HUES48 (cell line): Measurements from ENCODE around the gene CDKN2D.

ENCODE experiments used
- H3K27ac ChIP-seq: one replicate; pipeline ENCODE4 v1.7.0; 2013; ENCODE audit warnings: low read depth, low read length, inconsistent platforms
- H3K27me3 ChIP-seq: 2 replicates; pipeline ENCODE4 v1.6.1; 2013; ENCODE audit warnings: mild to moderate bottlenecking, low read length; ENCODE audit not compliant: control insufficient read depth, insufficient read depth
- H3K36me3 ChIP-seq: 2 replicates; pipeline ENCODE4 v1.6.1; 2013; ENCODE audit warnings: low read length; ENCODE audit not compliant: control insufficient read depth, insufficient read depth
- H3K4me1 ChIP-seq: 2 replicates; pipeline ENCODE4 v1.6.1; 2013; ENCODE audit warnings: mild to moderate bottlenecking, low read length; ENCODE audit not compliant: control insufficient read depth, insufficient read depth
- H3K4me3 ChIP-seq: 2 replicates; pipeline ENCODE4 v1.5.1; 2013; ENCODE audit warnings: mild to moderate bottlenecking, low read depth, low read length
- H3K9ac ChIP-seq: 2 replicates; pipeline ENCODE4 v1.6.1; 2013; ENCODE audit warnings: mild to moderate bottlenecking, low read depth, low read length, moderate library complexity
- H3K9me3 ChIP-seq: 2 replicates; pipeline ENCODE4 v1.6.1; 2013; ENCODE audit warnings: low read length; ENCODE audit not compliant: control insufficient read depth, insufficient read depth

The CDKN2D gene

DNA sequence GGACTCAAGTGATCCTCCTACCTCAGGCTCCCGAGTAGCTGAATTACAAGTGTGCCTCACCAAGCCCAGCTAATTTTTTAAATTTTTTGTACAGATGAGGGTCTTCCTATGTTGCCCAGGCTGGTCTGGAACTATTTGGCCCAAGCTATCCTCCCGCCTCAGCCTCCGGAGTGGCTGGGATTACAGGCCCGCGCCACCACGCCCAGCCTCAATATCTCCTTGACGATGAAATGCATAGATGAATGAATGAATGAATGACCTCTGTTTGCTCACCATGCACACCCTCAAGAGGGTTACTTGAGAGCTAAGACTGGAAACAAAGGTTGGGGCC is 33.2 kb upstream of the CDKN2D start:
- H3K9ac ChIP-seq, result no peak overlapping the region
- H3K27me3 ChIP-seq, result no peaks in the 10 kb centered on the region
- H3K9me3 ChIP-seq, result no peaks in the 10 kb centered on the region
- H3K36me3 ChIP-seq, result no peaks in the 10 kb centered on the region
- H3K27ac ChIP-seq, result no peak overlapping the region
- H3K4me3 ChIP-seq, result peak overlapping the region; percentile 34; the same call in 1 of the 2 replicates
- H3K4me1 ChIP-seq, result peaks cover 6% of the 10 kb centered on the region

DNA sequence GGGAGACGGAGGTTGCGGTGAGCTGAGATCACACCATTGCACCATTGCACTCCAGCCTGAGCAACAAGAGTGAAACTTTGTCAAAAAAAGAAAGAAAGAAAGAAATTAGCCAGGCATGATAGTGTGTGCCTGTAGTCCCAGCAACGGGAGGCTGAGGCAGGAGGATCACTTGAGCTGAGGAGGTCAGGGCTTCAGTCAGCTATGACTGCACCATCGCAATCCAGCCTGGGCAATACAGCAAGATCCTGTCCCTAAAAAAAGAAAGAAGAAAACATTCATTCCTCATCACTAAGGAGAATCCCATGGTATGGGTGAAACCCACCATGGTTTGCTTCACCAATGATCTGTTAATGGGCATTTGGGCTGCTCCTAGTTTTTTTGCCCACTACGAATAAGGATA is 31.4 kb upstream of the CDKN2D start:
- Histone ChIP-seq H3K9ac (no peak overlapping the region), H3K4me1 (peaks cover 6% of the 10 kb centered on the region), H3K27ac (no peak overlapping the region), H3K4me3 (no peak overlapping the region), H3K9me3 (no peaks in the 10 kb centered on the region), H3K36me3 (no peaks in the 10 kb centered on the region), H3K27me3 (no peaks in the 10 kb centered on the region)

DNA sequence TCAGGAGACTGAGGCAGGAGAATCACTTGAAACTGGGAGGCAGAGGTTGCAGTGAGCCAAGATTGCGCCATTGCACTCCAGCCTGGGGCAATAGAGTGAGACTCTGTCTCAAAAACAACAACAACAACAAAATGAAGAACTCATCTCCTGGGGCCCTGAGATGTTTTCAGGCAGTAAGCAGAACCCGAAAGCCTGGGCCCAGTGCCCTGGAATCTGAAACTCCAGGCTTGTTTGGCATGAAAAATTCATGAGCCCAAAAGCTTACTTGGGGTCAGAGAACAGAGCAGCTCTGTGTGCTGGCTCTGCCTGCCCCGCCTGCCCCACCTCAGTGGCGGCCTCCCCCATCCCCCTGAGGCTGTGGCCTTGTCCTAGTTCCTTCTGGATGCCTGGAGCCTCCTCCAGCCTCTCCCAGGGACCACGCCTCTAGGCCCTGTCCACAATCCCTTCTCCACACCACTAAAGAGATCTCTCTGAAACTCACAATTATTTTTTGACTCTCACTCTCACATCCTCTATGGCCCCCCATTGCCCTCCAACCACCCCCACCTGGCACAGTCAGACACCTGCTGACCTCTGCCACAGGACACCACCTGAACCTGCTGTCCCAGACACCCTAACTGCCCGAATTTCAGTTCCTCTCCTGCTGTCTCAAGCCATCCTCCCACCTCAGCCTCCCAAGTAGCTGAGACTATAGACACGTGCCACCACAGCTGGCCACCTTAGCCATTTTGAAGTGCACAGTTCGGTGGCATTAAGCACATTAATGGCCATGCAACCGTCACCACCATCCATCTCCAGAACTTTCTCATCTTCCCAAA is 25.2 kb upstream of the CDKN2D start:
- H3K4me1 ChIP-seq, result no peaks in the 10 kb centered on the region
- H3K9ac ChIP-seq, result no peak overlapping the region
- no peaks in the 10 kb centered on the region for H3K27me3 ChIP-seq
- no peaks in the 10 kb centered on the region for H3K36me3 ChIP-seq
- no peak overlapping the region for H3K4me3 ChIP-seq
- H3K27ac ChIP-seq, result no peak overlapping the region
- no peaks in the 10 kb centered on the region for H3K9me3 ChIP-seq

DNA sequence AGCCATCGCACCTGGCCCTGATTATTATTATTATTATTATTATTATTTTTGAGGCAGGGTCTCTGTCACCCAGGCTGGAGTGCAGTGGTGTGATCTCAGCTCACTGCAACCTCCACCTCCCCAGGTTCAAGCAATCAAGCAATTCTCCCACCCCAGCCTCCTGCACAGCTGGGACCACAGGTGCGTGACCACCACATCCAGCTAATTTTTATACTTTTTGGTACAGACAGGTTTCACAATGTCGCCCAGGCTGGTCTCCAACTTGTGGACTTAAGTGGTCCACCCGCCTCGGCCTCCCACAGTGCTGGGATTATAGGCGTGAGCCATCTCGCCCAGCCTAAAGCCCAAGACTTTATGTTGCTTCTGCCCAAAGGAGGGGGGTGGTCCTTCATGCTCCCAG is 24.4 kb upstream of the CDKN2D start:
- no peaks in the 10 kb centered on the region for H3K4me1 ChIP-seq
- H3K27ac ChIP-seq, result no peak overlapping the region
- no peak overlapping the region for H3K9ac ChIP-seq
- H3K9me3 ChIP-seq, result no peaks in the 10 kb centered on the region
- no peaks in the 10 kb centered on the region for H3K36me3 ChIP-seq
- no peak overlapping the region for H3K4me3 ChIP-seq
- H3K27me3 ChIP-seq, result no peaks in the 10 kb centered on the region

DNA sequence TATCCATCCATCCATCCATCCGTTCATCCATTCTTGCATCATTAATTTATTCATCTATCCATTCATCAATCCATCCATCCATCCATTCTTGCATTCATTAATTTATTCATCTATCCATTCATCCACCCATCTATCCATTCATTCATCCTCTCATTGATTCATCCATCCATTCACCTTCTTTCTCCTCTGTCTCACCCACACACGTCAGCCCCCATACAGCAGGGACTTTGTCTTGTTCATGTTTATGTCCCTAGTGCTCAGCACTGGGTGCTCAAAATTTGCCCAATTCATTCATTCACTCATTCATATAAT is 19.0 kb upstream of the CDKN2D start:
- no peak overlapping the region for H3K27ac ChIP-seq
- H3K27me3 ChIP-seq, result no peaks in the 10 kb centered on the region
- no peaks in the 10 kb centered on the region for H3K9me3 ChIP-seq
- no peak overlapping the region for H3K4me3 ChIP-seq
- H3K4me1 ChIP-seq, result no peaks in the 10 kb centered on the region
- H3K36me3 ChIP-seq, result peaks cover 18% of the 10 kb centered on the region
- no peak overlapping the region for H3K9ac ChIP-seq

DNA sequence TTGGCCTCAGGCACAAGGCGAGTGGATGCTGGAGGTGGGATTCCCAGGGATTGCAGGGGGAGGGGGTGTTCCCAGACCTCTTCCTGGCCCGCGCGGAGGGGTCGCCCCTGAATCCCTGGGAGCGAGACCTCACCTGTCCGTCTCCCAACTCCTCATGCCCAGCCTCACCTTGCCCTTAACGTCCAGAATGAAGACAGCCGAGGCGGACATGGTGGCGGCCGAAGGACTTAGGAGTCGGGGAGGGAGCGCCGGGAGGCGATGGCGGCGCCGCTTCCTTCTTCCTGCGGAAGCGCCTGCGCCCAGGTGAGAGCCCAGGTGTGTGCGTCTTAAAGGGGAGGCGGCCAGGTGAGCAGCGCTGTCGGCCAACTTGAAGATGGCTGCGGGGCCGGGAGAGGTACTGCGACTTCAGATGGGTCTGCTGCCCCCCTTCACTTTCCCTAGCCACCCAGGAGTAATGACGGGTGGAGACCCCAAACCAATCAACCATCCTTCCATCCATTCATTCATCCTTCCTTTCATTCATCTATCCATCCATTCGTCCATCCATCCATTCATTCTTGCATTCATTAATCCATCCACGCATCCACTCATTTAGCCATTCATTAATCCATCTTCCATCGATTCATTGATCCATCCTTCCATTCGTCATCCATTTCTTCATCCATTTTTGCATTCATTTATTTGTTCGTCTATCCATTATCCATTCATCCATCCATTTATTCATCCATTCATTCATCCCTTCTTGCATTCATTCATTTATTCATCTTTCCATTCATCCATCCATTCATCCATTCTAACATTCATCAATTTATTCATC is 18.5 kb upstream of the CDKN2D start, which contains the start of gene AP1M2:
Gene AP1M2 (minus strand): TSS at position 291 of the 817 bp plus-strand sequence. CDS start 81 bp downstream, at position 210.
- Histone ChIP-seq H3K9me3 (no peaks in the 10 kb centered on the region), H3K4me1 (no peaks in the 10 kb centered on the region), H3K4me3 (peak within 1 kb of the TSS; percentile 86), H3K27ac (no peak within 1 kb of the TSS), H3K27me3 (no peaks in the 10 kb centered on the region), H3K9ac (peak within 1 kb of the TSS; percentile 64; the same call in 1 of the 2 replicates), H3K36me3 (peaks cover 21% of the 10 kb centered on the region)

DNA sequence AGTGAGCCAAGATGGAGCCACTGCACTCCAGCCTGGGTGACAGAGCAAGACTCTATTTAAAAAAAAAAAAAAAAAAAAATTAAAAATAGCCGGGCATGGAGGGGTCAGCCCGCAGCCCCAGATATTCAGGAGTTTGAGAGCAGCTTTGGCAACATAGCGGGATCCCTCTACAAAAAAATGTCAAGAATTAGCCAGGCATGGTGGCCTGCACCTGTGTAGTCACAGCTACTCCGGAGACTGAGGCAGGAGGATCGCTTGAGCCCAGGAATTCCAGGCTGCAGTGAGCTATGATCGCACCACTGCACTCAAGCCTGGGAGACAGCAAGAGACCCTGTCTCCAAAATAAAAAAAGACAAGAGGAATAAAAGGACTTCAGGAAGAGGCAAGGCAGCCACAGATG is 17.6 kb upstream of the CDKN2D start:
- Histone ChIP-seq H3K9me3 (no peaks in the 10 kb centered on the region), H3K4me1 (no peaks in the 10 kb centered on the region), H3K9ac (0 out of 2 replicates have a peak overlapping the region, but pooled peaks have one; percentile 64), H3K4me3 (peak overlapping the region; percentile 86), H3K27ac (no peak overlapping the region), H3K27me3 (no peaks in the 10 kb centered on the region), H3K36me3 (peaks cover 29% of the 10 kb centered on the region)

DNA sequence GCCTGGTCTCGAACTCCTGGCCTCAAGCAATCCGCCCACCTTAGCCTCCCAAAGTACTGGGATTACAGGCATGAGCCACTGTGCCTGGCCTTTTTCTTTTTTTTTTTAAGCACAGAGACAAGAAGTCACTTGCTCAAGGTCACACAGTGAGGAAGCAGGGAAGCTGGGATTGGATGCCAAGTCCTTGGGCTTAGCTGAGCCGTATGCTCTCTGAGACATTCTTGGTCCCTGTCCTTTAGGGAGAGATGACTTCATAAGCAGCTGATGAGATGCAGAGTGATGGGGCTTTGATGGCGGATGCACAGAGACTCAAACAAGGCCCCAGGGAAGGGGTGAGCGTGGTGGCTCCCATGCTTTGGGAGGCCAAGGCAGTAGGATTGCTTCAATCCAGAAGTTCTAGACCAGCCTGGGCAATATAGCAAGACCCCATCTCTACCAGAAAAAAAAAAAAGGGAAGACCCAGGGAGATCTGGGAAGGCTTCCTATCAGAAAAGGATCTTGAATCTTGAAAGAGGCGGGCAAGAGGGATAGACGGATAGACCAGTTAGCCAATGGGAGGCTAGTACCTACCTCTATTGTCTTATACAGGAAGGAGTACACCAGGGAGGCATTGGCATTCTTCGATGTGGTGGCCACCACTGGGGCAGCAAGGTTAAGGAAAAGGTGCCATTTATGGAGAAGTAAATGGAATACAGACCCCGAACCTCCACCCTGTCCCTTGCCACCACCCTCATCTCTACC is 14.4 kb upstream of the CDKN2D start:
- Histone ChIP-seq H3K27me3 (no peaks in the 10 kb centered on the region), H3K27ac (no peak overlapping the region), H3K9ac (no peak overlapping the region), H3K36me3 (peaks cover 56% of the 10 kb centered on the region), H3K9me3 (no peaks in the 10 kb centered on the region), H3K4me3 (no peak overlapping the region), H3K4me1 (peaks cover 3% of the 10 kb centered on the region; the same call in 1 of the 2 replicates)

DNA sequence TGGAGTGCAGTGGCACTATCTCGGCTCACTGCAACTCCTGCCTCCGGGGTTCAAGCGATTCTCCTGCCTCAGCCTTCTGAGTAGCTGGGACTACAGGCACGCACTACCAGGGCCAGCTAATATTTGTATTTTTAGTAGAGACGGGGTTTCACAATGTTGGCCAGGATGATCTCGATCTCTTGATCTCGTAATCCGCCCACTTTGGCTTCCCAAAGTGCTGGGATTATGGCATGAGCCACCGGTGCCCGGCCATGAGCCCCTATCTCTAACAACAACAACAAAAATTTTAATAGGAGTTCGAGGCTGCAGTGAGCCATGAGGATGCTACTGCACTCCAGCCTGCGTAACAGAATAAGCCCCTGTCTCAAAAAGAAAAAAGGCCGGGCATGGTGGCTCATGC is 13.3 kb upstream of the CDKN2D start:
- Histone ChIP-seq H3K36me3 (peaks cover 62% of the 10 kb centered on the region), H3K4me3 (no peak overlapping the region), H3K9me3 (no peaks in the 10 kb centered on the region), H3K27me3 (no peaks in the 10 kb centered on the region), H3K9ac (no peak overlapping the region), H3K27ac (no peak overlapping the region), H3K4me1 (peaks cover 3% of the 10 kb centered on the region; the same call in 1 of the 2 replicates)

DNA sequence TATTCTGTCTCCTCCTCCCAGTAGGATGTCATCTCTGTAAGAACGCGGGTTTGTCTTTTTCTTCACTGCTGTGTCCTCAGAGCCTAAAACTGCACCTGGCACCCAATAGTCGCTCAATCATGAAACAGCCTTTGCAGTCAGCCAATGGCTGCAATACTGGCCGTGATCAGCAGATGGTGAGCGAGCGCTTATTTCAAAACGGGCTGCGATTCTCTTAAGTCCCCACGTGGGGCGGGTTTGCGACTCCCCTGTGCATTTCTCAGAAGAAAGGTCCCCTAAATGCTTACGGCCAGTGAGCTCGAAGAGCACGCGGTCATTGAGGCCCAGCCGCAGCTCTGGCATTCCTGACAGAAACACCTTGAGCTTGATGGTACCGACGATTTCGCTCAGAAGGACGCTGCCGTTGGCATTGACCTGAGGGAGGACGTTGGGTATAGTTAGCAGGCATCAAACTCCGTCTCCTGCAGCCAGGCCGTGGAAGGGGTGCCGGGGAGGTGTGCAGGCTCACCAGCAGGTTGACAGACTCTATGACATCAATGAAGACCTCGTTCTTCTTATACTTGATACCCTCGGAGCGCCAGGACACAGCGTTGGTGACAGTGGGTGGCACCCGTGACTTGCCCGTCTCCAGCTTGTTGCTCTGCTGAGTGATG is 12.3 kb upstream of the CDKN2D start:
- Histone ChIP-seq H3K27me3 (no peaks in the 10 kb centered on the region), H3K9me3 (no peaks in the 10 kb centered on the region), H3K4me3 (no peak overlapping the region), H3K9ac (no peak overlapping the region), H3K27ac (no peak overlapping the region), H3K36me3 (peaks cover 66% of the 10 kb centered on the region), H3K4me1 (peaks cover 3% of the 10 kb centered on the region; the same call in 1 of the 2 replicates)
